Activated CD4-positive, alpha-beta T cell treated with anti-CD3 and anti-CD28 coated beads for 1 hour (primary cell): ENCODE measurements around the gene ZNF322.

ENCODE experiments used
- DNase-seq: peaks from one replicate; pipeline ENCODE4 v3.0.0-alpha.2; 2020

The ZNF322 gene

DNA sequence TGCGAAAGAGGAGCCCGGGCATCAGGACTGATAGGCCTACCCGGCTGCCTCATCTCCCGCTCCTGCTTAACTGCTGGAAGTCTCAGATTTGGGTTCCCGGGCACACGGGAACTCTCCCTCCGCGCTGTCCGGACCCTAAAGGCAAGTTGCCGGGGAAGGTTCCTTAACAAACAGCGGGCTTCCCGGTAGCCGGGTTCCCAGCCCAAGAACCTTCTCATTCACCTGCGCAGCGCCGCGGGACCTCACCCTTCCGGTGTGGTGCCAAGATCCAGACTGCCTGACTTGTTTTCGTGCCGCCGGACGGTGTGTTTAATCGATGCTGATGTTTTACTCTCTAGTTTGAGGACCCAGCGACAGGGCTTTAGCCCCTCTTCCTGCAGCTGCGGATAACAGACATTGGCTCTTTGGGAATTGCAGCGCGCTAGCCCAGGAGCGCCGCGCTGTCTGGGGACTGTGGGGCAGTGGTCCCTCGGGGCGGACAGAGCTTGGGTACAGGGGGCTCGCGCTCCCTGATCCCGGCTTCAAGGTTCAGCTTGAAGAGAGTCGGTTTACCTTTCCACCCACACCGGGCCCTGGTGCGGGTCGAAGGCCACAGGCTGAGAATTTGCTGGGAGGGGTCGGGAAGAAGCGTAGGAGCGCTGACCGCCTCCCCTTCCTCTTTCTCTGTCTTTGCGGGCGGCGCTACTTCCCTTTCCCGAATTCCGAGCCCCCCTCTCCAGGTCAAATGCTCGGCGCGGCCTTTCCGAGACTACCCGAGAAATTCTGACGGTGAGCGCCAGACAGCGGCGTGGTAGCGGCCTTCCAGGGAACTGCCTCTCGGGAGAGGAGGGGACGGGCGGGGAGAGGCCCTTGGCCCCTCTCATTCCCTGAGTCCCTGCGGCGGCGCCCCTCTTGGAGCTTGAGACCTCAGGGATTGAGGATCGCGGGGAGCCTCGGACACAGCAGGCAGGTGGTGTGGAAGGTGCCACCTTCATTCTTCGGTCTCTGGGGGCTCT lies 45.6 kb downstream of the ZNF322 start:
- no peak for DNase-seq

DNA sequence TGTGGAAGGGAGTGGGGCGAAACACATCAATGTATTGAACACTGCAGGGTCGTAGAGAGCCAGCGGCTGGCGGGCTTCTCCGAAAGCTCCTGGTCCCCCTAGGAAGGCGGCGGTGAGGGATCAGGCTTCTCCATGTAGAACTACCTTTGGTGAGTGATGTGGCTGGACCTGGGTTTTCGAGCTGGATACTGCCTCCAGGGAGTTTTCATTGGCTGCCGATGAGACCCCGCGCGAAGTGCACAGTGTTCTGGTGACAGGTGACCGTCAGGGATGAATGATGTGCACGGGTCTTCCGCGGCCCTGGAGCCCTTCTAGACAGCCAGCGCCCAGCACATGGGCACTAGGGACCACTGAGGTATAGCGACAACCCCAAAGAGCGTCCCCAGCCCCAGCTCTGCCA lies 46.3 kb downstream of the ZNF322 start:
- DNase-seq = no peak

DNA sequence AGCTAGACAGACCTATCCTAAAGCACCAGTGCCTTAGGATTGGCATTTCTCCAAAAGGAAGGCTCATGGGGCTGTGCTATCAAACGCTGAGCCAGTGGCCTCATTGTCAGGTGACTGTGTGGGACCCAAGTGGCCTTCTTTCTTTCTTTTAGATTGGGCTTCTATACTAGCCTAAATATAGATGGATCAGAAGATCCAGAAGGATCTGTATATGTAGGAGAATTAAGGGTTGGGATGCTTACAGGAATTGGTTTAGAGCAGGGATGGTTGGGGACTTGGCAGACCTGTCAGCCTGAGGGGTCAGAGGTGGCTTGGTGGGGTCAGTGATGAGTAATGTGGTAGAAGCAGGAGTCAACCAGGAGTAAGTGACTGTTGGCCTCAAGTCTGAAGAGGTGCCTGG lies 47.9 kb downstream of the ZNF322 start:
- DNase-seq = no peak

DNA sequence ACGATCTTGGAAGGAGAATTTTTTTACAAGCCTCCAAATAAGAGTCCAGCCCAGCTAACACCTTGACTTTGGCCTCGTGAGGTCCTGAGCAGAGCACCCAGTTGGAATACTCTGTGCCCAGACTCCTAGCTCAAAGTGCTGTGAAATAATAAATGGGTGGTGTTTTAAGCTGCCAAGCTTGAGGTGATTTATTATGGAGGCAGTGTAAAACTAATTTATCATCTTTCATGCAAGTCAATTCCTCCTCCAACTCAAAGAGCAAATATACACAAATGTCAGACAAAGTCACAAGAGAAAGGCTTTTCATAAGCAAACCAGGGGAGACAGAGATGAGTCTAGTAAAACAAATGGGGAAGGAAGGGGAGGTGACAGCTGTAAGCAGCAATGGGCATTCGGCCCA lies 50.1 kb downstream of the ZNF322 start:
- DNase-seq = no peak

DNA sequence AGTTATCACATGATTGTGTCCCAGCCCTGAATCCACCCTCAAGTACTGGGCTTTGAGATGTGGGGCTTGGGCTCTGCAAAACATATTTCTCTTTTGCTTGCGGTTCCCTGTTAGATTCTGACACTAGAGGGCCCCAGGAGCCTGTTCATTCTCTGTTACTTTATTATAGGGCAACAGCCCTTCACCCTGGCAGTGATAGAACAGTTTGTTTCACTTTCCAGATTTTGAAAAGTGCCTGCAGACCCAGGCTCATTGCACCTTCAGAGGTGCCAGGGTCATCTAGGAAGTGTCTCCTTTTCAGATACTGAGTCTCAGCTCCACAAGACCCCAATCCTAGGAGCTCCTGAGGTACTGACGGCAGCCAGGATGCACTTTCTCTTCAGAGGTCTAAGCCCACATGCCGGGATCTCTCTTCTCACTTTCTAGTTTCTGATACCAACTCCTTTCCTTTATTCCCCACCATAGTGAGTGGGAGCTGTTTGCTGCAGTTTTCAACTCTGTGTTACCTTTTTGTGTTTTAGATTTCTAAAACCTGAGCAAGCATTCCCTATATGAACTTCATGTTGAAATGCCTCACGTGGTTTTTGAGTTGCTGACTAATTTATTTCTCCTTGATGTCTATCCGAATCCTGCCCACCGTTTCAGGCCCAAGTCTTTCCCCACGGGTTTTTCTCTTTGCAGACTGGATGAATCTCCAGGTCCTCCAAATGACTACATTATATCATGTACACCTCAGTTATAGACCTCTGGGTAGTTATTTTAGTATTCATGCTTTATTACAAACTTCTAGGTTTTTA lies 51.9 kb downstream of the ZNF322 start:
- peak; percentile 29 for DNase-seq

DNA sequence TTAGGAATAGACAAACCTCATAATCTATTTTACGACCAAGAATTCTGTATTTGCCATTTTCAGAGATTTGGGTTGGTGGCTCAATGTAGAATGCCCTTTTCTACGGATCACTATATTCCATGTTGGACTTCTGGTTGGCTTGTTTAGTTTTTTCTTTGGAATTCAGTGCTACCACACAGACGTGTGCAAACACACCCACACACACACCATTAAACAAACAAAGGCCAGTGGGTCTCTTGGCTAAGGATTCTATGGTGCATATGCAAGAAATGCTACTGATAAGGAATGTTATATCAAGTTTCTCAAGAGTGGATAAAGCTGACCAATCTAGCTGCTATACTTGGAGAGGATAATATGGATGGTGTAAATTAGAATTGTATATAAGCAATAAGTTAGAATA lies 54.7 kb downstream of the ZNF322 start:
- DNase-seq = no peak

DNA sequence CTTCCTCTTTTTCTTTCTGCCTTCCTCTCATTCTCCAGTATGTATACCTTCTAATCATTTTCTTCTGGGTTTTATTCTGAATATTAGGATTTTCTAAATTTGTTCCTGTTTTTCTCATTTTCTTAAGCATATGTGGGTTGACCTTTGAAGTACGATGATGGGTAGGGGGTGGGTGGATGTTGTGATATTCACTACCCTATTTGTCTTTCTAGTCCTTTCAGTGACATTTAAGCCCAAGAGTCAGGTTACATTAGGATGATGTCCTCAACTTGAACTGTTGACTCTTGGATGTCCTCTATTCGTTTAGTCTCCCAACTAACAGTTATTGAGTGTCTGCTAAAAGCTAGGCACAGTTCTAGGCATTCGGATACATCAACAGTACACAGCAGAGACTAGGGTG lies 55.5 kb downstream of the ZNF322 start:
- DNase-seq = no peak

DNA sequence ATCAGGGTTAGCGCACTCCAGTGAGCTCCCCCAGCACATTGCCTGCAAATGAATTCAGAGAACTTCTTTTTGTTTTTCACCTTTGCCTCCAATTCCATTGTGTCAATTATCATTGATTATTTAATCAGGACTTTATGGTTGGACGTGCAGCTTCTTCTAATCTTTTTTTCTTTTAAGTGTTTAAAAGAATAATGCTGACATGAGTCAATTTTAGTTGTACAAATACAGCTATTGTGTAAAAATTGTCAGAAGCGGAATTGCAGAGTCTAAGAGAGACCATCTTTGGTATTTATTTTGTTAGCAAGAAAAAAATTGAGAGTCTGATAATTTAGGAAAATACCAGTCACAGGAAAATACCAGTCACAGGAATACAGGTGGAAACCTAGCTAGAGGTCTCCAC lies 57.3 kb downstream of the ZNF322 start:
- no peak for DNase-seq

DNA sequence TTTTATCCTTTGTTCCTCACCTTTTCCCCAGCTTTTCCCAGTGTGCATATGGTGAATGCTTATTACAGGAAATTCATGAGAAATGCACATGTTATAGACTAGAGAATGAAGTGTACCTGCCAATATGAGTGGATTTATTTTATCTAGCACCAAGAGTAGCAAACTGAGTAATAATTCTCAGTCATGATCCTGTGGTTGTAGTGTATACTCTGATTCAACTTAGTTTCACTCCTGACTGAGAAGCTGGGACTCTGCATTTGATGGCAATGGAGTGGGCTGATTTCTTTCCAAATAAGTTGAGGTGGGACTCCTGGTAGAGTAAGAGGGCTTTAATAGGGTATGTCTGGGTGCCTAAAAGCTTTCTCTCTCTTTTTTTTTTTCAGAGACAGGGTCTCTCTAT lies 58.8 kb downstream of the ZNF322 start:
- no peak for DNase-seq

DNA sequence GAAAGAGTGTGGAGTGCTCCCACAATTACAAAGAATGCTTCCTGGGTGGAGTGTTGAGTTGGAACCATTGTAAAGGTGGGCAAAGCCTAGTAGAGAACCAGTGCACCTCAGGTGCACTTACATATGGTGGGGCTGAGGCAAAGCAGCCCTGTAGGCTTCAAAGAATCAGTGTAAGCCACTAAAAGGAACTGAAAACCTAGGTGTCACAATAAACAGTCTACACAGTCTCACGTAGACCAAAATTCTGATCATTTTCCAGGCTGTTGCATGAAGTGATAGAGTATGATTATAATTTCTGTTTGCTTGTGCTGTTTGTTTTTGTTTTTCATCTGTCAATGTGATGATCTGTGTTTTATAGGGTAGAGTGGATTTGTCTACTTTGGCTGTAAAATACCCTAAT lies 60.0 kb downstream of the ZNF322 start:
- no peak for DNase-seq

DNA sequence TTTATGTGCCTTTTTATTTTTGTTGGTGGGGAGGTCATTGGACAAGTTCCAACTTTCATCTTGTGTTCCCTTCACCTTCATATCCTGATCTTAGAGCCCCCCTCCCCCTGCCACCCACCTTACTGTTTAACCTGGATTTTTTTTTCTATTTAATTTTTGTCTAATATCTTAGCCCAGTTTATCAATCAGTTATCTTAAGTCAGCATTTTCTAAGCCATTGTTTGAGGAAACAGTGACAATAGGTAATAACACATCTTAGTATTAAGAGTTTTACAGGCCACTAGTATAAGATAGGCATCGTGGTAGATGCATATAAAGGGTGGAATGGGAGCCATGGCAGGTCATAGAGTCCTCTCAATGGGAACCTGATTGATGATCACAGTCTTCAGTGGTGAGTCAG lies 60.4 kb downstream of the ZNF322 start:
- no peak for DNase-seq

DNA sequence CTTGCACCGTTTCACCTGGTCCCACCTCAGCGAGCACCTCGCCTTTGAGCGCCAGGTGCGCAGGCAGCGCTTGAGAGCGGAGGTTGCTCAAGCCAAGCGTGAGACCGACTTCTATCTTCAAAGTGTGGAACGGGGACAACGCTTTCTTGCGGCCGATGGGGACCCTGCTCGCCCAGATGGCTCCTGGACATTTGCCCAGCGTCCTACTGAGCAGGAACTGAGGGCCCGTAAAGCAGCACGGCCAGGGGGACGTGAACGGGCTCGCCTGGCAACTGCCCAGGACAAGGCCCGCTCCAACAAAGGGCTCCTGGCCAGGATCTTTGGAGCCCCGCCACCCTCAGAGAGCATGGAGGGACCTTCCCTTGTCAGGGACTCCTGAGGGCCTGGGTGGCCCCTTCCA lies 61.3 kb downstream of the ZNF322 start:
- no peak for DNase-seq

DNA sequence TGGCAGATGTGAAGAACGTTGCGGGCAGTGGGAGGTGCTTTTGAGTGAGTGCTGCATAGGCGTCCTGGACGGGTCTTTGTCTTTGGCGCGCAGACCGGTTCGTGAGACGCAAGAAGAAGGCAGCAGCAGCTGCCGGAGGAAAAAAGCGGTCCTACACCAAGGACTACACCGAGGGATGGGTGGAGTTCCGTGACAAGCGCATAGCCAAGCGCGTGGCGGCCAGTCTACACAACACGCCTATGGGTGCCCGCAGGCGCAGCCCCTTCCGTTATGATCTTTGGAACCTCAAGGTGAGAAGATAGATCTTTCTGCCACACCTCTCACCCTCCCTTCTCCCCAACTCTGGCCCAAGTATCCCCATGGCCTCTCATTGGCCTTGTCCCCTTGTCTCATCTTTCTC lies 61.7 kb downstream of the ZNF322 start:
- no peak for DNase-seq

DNA sequence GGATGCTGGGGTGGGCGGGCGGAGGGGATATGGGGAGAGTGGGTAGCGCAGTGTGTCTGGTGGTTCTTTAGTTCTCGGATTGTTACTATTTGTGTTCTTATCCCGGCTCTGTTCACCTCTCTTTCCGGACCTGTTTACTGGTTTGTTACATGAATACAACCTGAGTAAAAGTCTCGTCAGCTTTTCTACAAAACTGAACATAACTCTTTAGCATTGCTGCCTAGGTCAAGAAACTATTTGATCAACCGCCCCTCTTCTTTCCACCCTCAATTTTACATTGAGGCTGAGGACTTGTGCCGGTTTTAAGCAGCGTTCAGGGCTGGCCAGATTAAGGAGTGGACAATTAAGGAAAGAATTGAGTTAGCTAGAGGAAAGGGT lies 62.2 kb downstream of the ZNF322 start:
- DNase-seq = no peak

DNA sequence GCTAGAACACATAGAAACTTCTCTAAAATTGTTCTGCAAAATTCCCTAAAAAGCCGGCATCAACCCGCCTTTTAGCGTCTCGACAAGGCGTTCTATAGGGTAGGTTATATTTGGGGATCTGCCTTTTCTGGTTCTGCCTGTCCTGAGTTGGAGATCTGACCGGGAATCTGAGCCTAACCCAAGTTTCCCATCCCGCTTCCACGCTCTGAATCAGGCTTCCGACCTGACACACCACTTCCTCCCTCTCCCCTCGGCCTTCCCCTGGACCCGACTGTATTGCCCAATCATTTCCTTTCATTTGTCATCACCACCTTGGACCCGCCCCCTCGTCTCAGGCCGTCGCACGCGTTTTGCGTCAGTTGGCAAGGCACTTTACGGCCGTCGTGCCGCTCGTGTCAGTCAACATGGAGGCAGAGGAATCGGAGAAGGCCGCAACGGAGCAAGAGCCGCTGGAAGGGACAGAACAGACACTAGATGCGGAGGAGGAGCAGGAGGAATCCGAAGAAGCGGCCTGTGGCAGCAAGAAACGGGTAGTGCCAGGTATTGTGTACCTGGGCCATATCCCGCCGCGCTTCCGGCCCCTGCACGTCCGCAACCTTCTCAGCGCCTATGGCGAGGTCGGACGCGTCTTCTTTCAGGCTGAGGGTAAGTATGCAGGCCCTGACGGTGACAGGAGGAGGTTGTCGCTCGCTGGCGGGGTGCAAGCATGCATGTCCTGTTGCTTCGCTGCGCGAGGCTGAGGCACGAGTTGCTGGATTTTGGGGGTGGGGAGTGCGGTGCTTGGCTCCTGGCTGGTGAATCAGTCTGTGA lies 62.8 kb downstream of the ZNF322 start, which contains the start of gene ABT1:
Gene ABT1 (plus strand): TSS at position 375 of the 810 bp plus-strand sequence. CDS start 30 bp downstream, at position 405.
- DNase-seq = peak; percentile 94

DNA sequence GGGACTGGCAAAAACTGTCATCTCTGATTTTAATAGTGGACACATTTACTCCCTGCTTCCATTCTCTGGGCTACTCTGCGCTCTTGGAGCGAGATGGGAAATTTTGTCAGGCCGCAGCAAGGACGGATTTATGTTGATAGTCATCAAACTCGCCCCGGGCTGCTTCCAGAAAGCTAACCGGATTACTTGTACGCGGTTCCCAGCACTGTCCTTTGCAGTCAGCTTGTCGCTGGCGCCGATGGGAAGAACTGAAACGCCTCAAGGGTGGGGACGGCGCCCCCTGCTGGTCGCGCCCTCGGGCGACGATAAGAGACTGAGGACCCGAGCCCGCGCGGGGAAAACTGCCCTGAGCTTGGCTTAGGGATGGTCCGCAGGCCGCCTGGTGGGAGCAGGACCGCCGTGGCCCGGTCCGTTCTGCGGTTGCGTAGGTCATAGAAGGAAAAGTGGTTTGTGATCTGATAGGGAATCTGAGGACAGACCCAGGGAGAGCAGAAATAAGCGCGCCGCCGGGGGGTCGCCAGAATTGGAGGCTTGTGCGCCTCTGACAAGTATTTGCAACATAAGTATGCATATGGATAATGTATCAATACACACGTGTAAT lies 63.8 kb downstream of the ZNF322 start:
- peak; percentile 77 for DNase-seq

DNA sequence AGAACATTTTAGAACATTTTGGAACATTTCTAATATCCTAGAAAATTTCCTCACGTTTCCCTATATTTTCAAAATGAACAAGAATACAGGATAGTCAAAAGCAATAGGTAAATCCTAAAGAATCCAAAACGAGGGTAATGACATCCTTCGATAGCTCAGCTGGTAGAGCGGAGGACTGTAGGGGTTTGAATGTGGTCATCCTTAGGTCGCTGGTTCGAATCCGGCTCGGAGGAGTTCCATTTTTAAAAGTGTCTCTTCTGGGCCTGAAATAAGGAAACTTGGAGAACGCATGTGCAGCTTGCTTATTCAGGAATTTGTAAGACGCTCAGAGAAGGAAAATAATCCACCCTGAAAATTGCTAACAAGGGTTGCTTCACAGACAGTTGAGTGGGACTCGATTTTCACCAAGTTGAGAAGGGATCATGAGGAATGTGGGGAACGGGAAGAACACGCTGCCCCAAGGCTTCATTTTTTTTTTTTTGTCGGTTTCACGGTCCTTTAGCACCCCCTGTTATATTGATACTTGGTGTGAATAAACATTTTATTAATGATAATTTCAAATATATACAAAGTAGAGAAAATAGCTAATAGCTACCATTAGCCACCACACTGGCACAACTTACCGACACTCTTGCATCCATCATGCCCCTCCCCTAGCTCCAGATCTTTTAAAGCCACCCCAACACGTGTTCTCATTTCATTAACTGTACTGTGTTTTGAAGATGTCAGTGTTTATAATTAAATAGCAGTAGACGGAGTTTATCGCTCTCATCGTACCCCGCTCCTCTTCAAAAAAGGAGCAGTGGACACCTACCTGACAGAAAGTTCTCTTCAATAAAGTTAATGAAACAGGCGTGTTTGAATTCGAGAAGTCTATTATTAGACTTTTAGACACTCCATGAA lies 64.6 kb downstream of the ZNF322 start:
- no peak for DNase-seq

DNA sequence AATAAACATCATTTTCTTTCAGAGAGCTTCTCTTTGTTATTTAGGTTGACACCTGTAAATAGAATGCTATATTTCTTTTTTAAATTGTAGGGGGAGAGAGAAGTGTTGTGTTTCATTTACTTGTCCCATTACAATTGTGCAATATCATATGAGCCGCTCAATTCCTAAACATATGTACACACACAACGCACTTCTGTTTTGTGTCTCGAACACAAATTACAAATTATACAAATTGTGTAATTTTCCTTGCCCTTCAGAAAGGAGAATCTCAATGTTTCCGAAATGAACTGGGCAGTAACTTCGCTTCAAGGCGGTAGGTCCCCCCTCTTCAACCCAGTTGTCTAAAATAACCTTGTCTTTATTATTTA lies 65.4 kb downstream of the ZNF322 start:
- DNase-seq = no peak

DNA sequence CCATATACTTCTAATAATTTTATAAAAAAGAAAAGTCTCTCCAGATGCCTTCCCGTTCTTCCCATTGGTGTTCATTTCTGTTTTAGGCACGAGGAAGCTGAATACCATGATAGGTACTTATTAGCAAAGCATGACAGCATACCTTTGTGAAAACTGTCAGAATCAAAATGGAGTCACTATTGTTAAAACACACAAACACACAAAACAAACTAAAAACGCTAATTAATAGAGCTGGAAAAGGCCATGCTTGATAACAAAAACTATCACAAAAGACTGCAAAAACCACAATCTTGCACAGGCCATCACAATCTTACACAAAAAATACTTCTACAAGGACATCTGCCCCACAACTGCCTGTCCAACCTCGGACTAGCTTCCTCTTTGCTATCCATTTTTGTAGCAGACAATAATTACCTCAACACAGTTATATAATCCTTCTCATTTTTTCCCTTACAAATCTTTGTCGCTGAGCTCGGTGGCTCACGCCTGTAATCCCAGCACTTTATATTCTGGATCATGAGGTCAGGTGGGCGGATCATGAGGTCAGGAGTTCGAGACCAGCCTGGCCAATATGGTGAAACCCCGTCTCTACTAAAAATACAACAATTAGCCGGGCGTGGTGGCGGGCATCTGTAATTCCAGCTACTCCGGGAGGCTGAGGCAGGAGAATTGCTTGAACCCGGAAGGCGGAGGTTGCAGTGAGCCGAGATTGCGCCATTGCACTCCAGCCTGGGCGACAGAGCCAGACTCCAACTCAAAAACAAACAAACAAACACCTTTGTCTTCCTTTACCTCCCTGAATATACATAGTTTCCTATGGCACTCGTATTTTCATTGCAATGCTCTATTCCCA lies 66.0 kb downstream of the ZNF322 start:
- DNase-seq = no peak

DNA sequence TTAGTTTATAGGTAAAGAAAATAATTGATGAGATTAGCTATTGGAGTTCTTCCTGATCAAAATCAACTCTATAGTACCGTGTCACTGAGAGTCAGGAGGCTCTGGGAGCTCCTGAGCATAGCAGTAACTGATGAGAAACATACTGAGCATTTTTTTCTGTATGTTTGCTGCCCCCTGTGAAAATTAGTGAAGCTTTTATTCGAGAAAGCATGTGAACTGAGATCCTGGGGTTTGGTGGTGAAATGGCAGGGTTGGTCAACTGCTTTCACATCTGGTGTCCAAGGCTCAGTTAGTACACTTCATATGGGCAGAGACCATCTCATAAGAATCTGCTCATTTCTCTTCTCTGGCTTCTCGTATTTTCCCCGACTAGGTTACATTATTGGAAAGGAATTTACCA lies 66.9 kb downstream of the ZNF322 start:
- DNase-seq = no peak

DNA sequence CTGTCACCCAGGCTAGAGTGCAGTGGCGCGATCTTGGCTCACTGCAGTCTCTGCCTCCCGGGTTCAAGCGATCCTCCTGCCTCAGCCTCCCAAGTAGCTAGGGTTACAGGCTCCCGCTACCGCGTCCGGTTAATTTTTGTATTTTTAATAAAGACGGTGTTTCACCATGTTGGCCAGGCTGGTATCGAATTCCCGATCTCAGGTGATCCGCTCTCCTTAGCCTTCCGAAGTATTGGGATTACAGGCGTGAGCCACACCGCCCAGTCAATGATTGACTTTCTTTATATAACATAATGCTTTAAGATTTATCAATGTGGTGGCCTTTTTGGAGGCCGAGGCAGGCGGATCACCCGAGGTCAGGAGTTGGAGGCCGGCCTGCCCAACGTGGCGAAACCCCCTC lies 70.6 kb downstream of the ZNF322 start:
- DNase-seq = no peak
